Vagina (tissue), 2 donors: Measurements from ENCODE around the gene FRYL.

ENCODE experiments used
- CTCF ChIP-seq, 3 experiments: fragments of 450-650 bp in 2 of 3; fragments of 200-600 bp in 1 of 3; sonication (generic) in 1 of 3; IDR thresholded peaks; one replicate each; pipeline ENCODE4 v1.5.1; 2017 to 2019; ENCODE audit warnings: antibody characterized with exemption in 3 of 3, mild to moderate bottlenecking in 2 of 3, moderate library complexity in 2 of 3
- POLR2A ChIP-seq, 2 donors: fragments of 450-650 bp; IDR thresholded peaks; one replicate each; pipeline ENCODE4 v1.6.1; 2017; ENCODE audit warnings: antibody characterized with exemption in 2 of 2, mild to moderate bottlenecking in 2 of 2, moderate library complexity in 2 of 2
- POLR2AphosphoS5 ChIP-seq, 2 donors: sonication (generic); formaldehyde crosslinking; IDR thresholded peaks; one replicate each; pipeline ENCODE4 v1.9.0; 2017; ENCODE audit warnings: antibody characterized with exemption in 2 of 2, mild to moderate bottlenecking in 2 of 2, low read depth in 1 of 2; ENCODE audit not compliant: insufficient read depth in 1 of 2

GRCh38 chr4:48727666-48728459 lies 52.2 kb downstream of the FRYL start:
- TF ChIP-seq CTCF (IDR thresholded peaks at IDR 0.05) (no peak), POLR2AphosphoS5 (IDR thresholded peaks at IDR 0.05; ENCODE audit: insufficient read depth in 1 of 2, low read depth in 1 of 2) (no peak), POLR2A (IDR thresholded peaks at IDR 0.05) (no peak)
